ENCODE data around the gene BICRA.
"Not testable (repeated sequence)": the region's sequence is repeated elsewhere in the genome, so short reads cannot be mapped to it uniquely, and the experiment has no call there.

The BICRA gene

DNA sequence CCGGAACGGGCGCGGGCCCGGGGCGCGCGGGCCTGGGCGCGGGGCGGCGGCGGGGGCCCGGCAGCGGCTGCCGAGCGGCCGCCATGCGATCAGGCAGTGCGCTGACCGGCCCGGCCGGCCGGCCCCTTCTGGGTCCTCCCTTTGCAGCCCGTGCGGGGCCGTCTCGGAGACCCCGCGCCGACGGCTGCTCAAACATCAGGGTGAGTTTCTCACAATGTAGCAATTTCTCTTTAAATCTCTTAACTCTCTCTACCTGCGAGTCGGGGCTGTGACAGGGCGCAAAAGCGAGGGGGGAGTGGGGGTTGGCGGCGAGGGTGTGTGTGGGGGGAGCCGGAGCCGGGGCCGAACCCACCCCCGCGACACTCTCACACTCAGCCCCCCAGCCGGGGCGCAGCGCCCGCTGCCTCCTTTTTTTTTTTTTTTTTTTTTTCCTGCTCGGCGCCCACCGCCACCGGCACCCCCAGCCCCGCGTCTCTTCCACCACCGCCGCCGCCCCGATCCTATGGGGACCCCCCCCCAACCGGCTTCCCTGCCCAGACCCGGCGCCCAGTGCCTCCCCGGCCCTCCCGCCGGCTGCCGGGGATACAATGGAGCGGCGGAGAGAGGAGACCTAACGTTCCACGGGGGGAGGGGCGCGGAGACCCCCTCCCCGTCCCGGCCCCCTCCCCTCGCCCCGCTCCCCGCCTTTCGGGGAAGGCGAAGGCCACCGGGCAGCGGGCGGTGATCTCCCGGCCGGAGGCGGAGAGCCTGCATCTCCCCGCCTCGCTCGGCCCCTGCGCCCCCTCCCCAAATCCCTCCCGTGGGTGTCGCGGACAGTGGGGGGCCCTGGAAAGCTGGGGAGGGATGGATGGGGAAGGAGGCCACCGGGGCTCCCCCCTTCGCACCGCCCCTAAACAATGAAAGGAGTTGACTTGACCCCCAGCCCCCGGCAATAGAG lies at the start of gene BICRA:
Gene BICRA, plus strand, starts transcription at position 166 of the 937 bp plus-strand sequence. CDS start 64,441 bp downstream, outside the sequence.
- DNase-seq: peak; percentile 17 to 77

DNA sequence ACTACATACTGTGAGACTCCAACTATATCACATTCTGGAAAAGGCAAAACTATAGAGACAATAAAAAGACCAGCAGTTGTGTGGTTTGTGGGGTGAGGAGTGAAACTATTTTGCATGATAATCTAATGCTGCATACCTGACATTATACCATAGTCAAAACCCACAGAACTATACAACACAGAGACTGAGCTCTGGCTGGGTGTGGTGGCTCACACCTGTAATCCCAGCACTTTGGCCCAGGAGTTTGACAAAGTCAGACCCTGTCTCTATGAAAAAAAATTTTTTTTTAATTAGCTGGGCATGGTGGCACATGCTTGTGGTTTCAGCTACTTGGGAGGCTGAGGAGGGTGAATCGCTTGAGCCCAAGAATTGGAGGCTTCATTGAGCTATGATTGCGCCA lies 47.9 kb upstream of the BICRA start:
- no peak for DNase-seq

DNA sequence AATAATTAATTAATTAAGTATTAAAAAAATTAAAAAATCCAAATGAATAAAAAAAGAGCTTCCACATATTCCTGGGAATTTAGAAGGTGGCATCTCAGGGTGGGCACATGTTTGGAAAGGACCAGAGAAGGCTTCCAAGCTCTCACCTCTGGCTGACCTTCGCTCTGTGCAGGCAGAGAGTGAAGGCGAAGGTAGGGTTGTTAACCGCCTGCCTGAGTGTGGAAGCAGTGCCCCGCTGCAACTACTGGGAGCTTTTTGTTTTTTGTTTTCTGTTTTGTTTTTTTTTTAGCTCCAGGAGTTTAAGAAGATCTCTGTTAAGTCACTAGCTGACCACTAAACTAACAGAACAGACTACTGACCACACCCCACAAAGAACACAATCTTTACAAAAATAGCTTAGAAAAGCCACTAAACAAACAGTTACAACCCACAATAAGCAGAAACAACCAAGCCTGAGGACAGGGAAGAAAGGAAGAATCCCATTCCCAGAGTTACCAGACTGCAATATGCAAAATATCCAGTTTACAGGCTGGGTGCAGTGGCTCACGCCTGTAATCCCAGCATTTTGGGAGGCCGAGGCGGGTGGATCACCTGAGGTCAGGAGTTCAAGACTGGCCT lies 47.4 kb upstream of the BICRA start:
- DNase-seq: no peak

DNA sequence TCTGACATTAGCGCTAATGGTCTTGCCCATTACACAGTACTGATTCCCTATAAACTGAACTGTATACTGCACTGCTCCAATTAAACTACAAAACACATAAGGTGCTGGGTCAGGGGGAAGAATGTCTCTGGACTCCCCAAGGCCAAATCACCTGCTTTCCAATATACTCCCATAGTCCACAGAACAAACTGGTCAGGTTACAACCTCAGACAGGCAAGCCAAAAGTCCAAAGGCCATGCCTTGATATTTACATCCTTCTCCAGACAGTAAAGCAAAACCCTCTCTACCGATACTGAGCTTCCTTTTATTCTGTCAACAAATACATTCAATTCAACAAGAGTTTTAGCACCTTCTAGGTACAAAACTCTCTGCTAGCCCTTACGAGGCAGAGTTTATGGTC lies 44.9 kb upstream of the BICRA start:
- DNase-seq: no peak

DNA sequence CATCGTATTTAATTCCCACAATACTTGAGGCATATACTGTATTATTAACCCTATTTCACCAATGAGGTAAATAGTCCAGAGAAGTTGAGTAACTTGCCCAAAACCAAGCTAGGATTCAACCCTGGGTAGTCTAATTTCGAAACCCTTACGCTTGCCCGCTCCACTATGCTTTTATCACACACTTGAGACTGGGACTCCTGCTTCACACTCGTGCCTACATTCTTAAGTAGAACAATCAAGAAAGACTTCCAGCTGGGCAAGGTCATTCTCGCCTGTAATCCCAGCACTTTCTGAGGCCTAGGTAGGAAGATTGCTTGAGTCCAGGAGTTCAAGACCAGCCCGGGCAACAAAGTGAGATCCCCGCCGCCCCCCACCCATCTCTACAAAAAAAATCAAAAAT lies 39.6 kb upstream of the BICRA start:
- DNase-seq: no peak

DNA sequence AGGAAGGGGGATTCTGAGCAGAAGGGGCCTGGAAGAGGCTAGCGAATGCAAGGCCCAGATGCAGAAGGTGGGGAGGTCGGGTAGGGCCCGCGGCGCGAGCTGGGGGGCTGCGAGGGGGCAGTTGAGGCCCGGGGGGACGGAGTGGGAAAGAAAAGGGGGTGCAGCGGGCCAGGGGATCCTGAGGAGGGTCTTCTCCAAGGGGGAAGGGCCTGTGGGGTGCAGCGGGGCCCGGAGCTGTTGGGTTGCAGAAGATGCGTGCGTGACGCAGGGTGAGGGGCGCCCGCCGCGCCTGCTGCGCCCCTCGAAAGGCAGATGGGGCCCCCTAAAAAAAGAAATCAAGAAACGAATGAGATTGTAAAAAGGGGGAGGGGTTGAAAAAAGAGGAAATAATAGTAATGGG lies 36.3 kb upstream of the BICRA start:
- no peak for DNase-seq

DNA sequence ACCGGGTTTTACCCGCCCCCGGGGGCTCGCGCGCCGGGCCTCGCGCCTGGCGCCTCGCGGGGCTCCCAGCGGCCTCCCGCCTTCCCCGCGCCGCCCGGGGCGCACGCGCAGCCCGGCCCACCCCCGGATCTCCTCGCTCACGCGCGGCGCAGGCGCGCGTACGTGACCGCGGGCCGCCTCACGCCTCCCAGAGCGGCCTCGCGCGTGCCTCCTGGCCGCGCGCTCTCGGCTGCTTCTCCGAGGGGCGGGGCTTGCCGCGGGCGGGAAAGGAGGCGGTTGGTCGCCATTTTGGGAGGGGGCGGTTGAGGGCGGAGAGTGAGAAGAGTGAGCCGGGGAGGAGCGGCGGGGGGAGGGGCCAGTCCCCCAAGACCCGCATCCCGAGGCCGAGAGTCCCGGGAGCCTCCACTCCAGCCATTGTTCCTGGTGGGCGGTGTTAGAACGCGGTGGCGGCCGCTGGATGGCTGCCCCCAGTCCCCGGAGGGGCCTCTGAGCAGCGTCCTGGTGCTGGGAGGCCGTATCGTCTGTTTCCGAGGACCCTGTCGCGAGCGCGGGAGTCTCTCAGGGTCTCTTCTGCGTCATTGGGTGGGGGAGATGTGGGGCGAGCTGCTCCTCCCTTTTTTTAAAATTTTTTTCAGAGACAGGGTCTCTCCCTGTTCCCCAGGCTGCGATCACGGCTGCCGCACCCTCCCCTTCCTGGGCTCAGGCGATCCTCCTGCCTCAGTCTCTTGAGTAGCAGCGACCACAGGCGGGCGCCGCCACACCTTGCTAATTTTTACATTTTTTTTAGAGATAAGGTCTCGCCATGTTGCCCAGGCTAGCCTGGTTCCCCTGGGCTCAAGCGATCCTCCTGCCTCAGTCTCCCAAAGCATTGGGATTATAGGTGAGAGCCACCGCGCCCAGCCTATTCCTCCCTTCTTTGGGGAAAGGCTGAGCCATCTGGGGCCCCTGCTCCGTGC lies 35.6 kb upstream of the BICRA start, which contains the start of gene ZNF541:
Gene ZNF541, minus strand, starts transcription at position 78 of the 956 bp plus-strand sequence. CDS start 17,292 bp downstream, outside the sequence.
- no peak for DNase-seq

DNA sequence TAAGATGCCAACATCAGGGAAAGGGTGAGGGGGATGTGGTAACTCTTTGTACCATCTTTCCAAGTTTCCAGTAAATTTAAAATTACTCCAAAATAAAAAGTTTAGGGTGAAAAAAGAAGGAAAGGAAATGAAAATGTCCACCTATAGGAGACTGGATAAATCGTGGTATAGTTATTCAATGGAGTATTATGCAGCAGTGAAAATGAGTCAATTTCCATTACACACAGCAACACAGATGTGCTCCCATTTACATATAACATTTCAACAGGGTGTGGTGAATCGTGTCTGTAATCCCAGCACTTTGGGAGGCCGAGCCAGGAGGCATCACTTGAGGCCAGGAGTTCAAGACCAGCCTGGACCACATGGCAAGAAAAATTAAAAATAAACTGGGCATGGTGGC lies 28.5 kb upstream of the BICRA start:
- no peak for DNase-seq

DNA sequence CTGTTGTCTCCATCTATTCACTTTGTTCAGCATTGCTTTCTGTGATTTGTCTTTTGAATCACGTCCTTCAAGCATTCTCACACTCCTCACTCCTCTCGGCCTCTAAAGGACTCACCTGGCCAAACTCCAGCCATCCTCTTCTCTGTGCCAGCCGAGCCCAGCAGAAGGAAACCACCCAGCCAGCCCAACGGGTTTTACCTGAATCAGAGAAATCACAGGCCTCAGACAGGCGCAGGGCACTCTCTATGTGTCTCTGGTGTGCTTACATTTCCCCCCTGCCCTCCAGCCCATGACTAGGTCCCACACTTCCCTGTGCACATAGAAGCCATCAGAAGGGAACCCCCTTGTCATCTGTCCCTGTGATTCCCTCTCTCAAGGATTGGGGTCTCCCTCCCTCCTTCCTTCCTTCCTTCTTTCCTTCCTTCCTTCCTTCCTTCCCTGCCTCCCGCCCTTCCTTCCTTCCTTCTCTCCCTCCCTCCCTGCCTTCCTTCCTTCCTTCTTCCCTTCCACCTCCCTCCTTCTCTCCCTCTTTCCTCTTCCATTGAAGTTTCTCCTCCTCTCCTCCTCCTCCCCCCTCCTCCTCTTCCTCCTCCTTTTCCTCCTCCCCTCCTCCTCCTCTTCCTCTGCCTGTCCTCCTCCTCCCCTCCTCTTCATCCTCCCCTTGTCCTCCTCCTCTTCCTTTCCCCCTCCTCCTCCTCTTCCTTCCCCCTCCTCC lies 27.2 kb upstream of the BICRA start:
- no peak for DNase-seq

DNA sequence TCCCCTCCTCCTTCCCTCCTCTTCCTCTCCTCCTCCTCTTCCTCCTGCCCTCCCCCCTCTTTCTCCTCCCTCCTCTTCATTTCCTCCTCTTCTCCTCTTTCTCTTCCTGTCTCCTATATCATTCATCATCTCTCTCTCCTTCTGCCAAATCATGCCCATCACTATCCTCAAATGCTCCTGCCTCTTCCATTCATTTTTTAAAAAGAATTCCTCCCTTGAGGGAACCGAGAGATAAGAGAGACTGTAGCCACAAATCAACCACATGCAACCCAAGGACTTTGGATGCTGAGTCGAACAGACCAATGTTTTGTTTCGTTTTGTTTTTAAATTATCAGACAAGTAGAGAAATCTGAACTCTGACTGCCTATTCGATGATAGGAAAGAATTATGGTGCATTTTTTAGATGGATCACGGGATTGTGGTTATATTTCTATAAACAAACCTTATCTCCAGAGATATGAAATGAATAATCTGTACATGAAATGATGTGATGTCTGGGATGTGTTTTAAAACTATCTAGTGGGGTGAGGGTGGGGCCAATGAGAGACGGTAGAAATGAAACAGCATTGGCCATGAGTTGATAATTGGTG lies 26.5 kb upstream of the BICRA start:
- no peak for DNase-seq

DNA sequence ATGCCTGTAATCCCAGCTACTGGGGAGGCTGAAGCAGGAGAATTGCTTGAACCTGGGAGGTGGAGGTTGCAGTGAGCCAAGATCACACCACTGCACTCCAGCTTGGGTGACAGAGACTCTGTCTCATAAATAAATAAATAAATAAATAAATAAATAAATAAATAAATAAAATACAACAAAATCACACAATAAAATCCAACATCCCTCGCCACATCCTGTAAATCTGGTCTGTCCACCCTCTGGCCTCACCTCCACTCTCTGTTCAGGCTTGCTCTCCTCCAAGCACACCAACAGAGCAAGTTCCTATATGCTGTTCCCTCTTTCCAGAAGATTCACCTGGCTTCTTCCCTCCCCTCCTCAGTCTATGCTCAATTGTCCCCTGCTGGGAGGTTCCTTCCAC lies 25.8 kb upstream of the BICRA start:
- not testable (repeated sequence) for DNase-seq

DNA sequence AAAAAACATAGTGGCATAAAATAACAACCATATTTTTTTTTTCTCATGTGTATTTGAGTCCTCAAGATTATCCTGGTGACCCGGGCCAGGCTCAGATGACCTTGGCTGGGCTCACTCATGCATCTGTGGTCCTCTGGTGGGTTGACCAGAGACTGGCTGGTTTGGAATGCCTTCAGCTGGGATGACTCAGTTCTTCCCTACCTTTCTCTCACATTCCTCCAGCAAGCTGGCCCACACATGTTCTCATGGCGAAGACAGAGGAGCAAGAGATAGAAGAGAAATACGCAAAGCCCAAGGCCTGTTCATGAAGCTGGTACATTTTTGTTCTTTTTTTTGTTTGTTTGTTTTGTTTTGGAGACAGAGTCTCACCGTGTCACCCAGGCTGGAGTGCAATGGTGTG lies 21.6 kb upstream of the BICRA start:
- no peak for DNase-seq

DNA sequence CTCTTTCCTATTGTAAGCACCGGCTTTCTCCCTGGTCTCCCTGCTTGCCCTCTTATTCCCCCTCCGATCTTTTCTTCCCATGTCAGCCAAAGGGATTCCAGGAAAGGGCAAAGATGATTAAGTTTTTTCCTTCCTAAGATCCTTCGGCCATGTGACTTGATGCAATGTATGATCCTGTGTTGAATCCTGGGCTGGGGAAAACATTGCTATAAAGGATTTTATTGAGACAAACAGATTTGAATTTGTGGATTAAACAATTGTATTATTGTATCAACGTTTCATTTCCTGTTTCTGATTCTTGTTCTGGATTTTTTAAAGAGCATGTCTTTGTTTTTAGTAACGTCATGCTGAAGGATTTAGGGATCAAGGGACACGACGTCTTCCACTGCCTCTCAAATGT lies 19.1 kb upstream of the BICRA start:
- no peak for DNase-seq

DNA sequence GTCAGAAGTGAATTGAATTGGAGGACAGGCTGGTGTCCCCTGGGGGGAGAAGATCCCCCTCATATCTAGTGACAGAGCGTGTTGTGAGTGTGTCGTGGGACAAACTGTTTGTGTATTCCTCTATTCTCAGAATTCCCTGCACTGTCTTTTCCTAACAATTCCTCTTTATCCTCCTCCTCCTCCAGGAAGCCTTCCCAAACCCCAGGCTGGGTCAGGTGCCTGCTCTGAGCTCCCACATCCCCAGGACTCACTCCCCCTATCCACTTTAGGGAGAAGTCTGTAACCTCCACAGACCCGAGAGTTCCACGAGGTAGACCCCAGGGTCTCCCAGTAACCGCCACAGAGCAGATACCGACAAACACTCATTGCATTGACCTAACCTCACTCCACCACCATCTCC lies 15.1 kb upstream of the BICRA start:
- DNase-seq: no peak

DNA sequence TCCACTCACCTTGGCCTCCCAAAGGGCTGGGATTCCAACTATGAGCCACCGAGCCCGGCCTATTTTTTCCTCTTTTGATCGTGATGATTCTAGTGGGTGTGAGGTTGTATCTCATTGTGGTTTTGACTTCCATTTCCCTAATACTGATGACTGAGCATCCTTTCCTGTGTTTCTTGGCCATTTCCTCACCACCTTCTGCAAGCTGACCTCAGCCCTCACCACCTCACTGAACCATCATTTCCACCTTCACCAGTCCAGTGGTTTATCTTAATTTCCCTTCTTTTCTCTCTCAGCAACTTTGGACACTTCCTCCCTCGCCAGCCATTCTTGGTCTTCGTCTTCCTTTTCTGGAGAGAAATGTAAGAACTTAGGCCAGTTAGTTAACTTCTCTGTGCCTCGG lies 13.0 kb upstream of the BICRA start:
- DNase-seq: no peak

DNA sequence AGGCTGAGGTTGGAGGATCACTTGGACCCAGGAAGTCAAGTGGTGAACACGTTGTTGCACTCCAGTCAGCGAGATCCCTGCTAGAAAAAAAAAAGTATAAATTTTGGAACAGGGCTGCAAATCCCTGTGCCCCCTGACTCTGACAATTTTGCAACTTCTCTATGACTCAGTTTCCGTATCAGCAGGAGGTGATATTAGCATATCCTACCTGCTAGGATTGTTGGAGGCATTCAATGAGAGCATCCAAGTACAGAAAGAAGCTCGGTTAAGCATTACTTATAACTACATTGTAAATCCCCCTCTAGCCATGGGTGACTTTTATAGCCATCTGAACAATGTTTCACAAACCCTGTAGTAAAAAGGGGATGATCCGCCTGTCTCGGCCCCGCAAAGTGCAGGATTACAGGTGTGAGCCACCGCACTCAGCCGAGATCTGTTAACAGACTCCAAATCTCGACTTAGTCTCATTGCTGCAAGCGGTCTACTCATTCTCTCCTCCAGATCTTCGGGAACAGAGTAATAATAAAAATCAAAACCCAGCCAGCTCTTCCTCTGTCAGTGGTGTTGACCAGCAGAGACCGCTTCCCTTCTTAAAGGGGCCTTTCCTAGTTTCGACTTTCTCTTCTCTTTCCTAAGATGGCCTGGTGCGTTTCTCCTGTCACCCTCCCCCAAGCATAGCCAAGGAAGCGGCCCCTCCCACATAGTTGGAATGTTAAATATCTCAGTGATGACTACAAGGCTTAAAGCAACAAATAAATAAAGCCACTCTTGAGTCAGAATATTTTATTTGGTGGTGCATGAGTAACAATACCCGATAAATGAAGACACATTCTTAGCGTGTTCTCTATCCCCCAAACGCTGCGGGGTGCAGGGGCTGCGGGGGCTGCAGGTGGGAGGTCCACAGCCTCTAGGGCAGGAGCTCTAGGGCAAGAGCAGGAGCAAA lies 10.3 kb upstream of the BICRA start:
- DNase-seq: no peak

DNA sequence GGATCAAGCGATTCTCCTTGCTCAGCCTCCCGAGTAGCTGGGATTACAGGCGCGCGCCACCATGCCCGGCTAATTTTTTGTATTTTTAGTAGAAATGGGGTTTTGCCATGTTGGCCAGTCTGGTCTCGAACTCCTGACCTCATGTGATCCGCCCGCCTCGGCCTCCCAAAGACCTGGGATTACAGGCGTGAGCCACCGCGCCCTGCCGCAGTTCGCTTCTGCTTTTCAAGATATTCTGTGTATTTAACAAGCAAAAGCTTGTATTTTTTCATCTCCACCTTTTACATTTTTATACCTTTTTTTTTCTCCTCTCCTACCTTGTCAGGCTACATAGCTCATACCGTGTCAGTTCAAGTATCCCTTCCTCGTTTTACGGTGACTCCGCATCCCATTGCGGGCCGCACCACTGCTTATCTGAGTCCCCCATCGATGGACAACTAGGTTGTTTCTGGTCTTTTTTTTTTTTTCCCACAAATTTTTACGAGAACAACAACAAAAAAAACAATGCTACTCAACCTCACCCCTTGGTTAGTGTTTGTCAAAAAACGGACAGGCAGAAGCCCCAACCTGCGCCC lies 9.2 kb upstream of the BICRA start:
- not testable (repeated sequence) for DNase-seq

DNA sequence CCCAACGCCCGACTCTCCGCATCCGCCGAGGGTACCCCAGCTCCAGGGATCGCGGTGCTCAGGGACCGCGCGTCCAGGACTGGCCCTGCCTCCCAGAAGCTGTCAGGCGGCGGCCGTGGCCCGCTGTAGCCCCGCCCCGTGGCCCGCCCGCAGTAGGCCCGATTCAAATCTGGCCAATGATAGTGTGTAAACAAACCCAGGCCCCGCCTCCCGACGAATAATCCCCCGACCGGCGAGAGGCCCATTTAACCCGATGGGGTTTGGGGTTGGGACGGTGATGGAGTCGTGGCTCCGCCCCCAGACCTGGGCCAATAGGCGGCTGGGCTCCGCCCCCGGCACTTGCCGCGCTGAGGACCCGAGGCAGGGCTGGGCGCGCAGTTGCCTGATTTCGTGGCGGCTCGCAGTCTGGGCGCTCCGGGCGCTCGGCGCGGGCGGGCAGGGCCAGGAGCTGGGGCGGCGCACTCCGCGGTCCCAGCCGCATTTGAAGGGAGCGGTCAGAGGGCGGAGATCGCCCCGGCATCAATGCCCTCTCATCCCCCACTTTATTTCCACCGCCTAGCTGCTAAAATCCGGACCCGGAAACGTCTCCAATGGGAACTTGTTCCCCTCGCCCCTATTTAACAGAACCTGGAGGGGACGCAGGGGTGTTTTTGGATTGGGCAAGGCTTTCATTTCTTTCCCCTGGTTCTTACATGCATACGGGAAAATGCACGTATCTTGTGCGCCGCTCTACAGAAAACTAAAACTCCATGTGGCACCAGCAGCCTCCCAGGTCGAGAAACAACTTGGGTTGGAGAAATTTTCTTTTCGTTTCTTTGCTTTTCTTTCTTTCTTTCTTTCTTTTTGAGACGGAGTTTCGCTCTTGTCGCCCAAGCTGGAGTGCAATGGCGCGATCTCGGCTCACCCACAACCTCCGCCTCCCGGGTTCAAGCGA lies 8.4 kb upstream of the BICRA start:
- DNase-seq: peak; percentile 90 to 96

Measured in bone marrow (tissue), 2 donors.